HG03460 (cell line): Measurements from ENCODE around the gene ANKIB1.
"Not testable (repeated sequence)": the region's sequence is repeated elsewhere in the genome, so short reads cannot be mapped to it uniquely, and the experiment has no call there.

ENCODE experiments used
- ATAC-seq: cut with Tn5 transposase; IDR thresholded peaks from one replicate; pipeline ENCODE4 v1.9.1; 2021; ENCODE audit not compliant: unreplicated experiment

ANKIB1 gene

DNA sequence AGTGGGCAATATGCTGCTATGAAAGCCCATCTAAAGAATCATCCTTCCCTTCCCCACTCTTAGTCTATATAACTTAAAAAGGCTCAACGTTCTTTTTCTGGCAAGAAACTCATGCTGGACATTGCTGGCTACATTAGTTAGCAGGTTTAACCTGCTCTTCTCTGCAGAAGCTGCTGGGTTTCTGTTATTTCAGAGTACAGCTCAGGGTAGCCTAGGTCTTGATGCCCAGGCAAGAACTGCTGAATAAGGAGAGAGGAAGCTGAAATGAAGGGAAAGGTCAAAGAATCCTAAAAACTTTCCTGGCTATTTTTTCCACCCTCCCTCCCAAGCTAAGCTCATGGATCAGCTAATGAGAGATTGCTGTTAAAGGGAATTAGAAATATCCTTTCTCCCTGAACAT lies 79.4 kb downstream of the ANKIB1 start:
- no peak for ATAC-seq

DNA sequence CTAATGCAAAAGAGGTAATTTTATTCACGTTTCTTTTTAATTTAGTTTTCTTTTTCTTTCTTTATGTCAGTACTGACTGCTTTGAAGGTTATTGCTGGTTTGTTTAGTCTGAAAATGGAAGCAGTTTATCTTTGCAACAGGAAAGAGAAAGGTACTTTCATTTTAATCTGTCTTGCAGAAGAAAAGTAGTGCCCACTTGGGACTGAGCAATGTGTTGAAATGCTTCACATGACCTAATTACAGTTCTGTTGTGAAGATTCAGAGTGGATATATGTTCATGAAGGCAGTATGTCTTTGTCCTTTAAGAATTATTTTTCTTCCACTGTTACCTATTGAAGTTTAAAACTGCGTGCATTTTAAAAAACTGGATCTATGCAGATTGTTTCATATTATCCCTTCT lies 80.1 kb downstream of the ANKIB1 start:
- no peak for ATAC-seq

DNA sequence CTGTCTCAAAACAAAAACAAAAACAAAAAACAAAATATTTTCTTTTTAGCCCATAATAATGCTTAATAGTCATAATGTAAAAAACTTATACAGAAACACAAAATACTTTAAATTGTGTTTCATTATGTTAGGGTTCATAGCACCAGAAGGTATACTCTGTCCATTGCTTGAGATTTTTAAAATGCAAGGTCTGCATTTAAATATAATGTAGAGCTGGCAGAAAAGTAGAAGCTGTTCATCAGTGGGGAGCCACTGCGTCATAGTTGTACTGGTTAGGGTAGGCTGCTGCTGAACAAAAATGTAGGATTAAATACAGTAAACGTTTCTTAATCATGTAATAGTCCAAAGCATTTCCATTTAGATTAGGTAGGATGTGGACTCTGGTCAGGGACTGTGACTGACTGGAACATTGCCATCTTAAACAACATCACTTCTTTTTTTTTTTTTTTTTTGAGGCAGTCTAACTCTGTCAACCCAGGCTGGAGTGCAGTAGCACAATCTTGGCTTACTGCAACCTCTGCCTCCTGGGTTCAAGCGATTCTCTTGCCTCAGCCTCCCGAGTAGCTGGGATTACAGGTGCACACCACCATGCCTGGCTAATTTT lies 85.2 kb downstream of the ANKIB1 start:
- no peak for ATAC-seq

DNA sequence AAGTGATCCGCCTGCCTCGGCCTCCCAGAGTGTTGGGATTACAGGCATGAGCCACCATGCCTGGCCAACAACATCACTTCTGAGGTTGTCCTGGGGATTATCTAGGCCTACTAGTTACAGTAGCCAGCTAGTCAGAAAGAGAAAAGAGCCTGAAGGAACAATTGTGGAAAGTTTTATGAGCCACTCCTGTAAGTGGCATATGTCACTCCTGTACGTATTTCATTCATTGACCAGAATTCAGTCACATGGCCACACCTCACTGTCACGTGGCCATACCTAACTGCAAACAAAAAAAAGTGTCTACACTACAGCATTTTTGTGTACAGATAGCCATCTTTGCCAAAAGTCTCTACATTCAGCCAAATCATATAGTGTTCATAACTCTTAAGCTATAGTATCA lies 85.7 kb downstream of the ANKIB1 start:
- no peak for ATAC-seq

DNA sequence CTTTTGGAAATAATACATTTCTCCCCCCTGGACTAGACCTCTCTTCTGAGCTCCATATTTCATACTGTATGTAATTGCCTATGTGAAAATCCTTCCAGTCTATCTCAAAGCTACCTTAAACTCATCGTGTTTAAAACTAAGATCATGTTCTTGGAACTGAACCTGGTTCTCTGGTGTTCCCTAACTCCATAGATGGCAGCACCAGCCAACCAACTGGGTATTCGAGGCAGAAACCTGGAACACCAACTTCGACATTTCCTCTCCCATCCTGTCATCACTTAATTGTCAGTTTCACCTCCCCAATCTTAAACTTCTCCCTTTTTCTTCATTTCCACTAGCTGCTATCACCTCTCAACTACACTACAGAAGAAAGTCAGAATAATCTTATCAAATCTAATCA lies 87.0 kb downstream of the ANKIB1 start:
- no peak for ATAC-seq

DNA sequence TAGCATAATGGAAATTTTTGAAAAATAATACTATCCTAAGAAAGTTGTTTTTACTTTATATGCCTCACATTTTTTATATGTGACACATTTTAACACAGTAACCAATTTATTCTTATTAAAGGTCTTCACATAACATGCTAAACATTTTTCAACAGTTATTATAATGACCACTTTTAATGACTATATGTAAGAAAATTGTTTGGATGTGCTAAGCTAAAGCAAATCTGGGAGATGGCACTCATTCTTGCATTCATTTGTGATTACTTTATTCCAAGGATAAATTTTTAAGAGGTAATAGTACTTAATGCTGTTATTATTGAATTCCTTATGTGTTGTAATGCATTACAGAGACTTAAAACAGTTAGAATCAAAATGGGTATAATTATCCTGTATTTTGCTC lies 88.1 kb downstream of the ANKIB1 start:
- no peak for ATAC-seq

DNA sequence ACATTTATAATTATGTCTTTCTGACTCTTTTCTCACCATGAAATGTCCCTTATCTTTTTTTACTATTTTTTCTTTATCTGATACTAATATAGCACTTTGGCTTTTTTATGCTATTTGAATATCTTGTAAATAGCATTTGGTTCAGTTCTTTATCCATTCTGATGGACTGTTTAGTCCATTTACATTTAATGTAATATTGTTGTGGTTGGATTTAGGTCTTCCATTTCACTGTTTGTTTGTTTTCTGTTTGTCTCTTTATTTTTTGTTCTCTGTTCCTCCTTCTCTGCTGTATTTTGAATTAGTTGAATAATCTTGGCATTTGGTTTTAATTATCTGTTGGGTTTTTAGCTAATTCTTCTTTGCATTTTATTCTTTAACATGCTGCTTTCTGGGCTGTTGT lies 89.8 kb downstream of the ANKIB1 start:
- no peak for ATAC-seq

DNA sequence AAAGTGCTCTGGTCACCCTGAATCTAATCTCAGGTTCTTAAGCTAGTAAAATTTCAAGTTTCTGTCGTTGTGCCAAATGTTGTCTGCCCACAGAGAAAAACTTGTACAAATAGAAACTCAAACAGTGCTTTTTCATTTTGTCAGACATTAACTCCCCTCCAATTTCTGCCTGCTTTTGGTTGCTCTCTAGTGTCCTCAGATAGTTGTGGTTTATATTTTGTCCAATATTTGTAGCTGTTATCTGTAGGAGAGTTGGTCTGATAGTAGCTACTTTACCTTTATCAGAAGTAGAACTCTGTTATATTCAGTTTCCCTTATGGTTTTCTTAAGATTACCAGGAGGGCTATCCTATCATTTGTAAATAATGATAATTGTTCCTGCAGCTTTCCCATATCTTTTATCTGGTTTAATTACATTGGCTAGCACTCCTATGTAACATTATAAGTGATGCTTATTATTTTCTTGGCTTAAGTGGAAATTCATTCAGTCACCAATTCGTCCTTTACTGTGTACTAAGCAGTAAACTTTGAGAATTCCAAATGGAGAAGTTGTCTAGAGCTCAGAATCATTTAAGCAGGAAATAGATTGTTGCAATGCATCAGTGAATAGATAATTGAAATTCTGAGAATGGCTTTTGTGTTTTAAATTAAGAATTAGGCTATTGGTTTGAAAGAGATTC lies 91.0 kb downstream of the ANKIB1 start:
- ATAC-seq: no peak

DNA sequence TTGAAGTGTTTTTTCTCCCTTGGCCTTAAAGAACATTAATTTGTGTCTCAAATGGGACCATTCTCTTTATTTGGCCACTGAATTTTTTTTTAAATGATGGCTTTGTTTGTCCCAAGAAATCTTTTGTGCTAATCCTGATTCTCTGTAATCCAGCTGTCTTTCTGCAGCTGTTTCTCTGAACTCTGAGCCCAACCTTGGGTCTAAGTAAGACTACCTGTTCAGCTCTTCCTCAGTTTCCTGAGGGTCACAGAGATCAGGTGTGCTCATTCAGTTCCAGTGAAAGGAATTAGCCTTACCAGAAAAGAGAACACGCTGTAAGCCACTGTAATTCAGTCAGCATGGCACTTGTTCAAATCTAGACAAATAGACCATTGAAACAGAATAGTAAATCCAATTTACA lies 94.2 kb downstream of the ANKIB1 start:
- no peak for ATAC-seq

DNA sequence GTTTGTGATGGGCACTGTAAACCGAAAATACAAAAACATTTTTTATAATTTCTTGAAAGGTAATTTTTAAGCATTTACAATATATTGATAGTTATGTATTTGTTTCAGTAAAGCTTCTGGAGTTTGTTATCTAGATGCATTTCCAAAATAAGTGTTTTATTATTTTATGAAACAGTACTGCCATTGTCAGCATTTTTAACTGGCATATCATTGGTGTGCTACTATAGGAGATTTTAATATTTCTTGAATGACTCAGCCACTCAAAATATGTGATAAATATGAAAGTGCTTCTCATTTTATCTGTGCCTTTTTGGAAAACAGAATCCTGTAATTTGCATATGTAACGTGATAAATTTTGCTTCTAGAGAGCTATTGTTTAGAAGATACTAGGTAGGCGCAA lies 97.9 kb downstream of the ANKIB1 start:
- ATAC-seq: no peak

DNA sequence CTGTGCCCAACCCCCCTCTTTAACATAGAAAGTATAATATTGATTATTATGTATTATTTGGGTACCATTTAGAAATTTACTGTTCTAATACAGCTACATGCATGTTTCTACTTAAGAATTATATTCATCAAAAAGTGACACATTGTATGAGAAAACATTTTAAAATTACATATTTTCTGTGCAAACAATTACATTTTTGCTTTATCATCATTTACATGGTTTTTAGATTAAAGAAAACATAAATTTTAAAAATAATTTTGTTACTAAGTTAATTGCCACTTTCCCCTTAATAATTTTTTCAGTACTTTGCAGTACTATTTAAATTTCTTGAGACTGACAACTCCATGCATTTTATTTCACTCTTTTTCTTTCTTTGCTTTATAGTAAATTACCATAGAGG lies 106.2 kb downstream of the ANKIB1 start:
- ATAC-seq: no peak

DNA sequence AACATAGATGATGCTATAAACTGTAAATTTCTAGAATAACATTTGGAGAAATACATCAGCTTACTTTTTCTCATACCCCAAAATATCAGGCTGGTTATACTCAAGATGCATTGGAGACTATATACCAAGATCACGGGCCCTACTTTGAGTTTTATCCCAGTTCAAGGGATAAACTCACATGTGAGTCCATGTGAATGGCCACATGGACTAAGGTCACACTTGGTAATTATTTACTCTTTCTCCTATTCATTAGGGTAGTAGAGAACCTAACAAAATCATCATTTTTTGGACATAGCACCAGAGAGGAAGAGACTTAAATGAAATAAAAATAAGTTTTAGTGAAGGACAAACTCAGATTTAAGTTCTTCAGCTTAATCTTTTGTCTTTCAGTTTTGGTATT lies 108.4 kb downstream of the ANKIB1 start:
- ATAC-seq: no peak

DNA sequence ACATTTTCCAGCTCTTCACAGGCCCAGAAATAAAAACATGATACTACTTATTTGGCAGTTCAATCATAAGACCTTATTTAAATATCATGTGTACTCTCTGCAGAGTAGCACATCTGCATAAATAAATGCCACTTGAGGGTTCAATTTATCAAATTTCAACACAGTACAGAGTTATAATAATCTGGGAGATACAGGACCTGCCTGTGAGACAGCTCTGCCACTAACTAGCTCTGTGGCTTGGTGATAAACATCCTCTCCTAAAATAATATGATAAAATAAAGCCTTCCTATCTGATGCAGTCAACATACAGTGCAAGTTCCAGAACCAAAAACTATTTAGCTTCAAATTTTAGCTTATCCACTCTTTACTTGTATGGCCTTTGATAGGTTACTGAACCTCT lies 110.6 kb downstream of the ANKIB1 start:
- ATAC-seq: no peak

DNA sequence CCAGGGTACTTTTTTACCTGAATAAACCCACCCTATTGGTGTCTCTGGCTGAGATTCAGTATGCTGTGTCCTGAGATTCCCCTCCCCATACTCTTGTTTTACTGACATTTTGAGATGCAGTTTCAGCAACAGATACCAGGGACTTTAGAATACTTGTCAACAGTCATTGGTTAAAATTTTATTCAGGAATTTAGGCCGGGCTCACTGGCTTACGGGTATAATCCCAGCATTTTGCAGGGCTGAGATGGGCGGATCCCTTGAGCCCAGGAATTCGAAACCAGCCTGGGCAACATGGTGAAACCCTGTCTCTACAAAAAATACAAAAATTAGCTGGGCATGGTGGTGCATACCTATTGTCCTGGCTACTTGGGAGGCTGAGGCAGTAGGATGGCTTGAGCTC lies 111.5 kb downstream of the ANKIB1 start:
- ATAC-seq: no peak

DNA sequence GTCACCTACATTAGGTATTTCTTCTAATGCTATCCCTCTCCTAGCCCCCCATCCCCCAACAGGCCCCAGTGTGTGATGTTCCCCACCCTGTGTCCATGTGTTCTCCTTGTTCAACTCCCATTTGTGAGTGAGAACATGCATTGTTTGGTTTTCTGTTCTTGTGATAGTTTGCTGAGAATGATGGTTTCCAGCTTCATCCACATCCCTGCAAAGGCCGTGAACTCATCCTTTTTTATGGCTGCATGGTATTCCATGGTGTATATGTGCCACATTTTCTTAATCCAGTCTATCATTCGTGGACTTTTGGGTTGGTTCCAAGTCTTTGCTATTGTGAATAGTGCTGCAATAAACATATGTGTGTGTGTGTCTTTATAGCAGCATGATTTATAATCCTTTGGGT lies 113.4 kb downstream of the ANKIB1 start:
- ATAC-seq: not testable (repeated sequence)

DNA sequence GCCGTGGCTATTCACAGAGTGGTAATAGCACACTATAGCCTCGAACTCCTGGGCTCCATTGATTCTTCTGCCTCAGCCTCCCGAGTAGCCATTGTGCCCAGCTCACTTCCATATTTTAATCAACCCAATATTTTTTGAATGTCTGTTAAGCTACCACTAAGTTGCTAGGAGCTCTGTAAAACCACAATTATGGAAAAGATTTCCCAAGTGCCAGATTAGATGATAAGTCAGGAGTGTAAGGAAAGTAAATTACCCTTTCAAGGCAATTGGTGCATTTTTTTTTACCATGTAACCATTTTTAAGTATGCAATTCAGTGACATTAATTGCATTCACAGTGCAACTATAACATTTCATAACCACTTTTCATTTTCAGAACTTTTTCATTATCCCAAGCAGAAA lies 114.0 kb downstream of the ANKIB1 start:
- ATAC-seq: no peak

DNA sequence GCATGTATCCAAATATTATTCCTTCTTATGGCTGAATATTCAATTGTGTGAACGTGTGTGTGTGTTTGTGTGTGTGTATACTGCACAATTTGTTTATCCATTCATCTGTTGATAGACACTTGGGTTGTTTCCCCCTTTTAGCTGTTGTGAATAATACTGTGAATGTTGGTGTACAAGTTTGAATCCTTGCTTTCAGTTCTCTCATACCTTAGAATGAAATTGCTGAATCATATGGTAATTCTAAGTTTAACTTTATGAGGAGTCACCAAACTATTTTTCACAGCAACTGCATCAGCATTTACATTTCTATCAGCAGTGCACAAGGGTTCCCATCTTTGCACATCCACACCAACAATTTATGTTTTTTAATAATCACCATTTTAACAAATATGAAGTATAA lies 114.6 kb downstream of the ANKIB1 start:
- ATAC-seq: no peak

DNA sequence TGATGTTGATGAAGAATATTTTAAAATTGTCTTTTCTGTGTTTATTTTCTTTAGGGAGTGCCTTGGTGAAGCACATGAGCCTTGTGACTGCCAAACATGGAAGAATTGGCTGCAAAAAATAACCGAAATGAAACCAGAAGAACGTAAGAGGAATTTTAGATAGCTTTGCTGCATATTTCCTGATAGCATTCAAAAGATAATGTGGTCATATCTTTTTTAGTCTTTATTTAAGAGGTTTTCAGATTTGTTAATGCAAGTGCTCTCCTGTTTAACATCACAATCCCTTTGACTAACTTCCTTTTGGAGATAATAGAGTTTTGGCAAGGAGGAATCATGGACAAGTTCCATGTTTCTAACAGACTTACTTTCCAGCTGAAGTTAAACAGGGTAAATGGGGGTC lies 116.4 kb downstream of the ANKIB1 start:
- ATAC-seq: no peak

DNA sequence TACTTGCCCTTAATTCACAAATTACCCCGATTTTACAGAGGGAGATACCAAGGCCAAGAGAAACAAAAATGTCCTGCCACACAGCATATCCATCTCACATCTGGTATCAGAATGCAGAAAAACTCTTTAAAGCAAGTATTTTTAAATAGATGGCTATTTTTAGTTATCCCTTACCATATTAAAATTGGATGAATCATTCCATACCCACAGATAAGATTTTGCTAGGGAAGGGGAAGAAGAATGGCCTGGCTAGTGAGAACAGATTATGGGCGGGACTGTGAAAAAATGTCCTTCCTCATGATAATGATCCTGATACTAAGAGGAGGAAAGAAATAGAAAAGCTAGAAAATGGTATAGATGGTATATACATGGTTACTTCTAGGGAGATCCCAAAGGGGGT lies 121.0 kb downstream of the ANKIB1 start:
- no peak for ATAC-seq

DNA sequence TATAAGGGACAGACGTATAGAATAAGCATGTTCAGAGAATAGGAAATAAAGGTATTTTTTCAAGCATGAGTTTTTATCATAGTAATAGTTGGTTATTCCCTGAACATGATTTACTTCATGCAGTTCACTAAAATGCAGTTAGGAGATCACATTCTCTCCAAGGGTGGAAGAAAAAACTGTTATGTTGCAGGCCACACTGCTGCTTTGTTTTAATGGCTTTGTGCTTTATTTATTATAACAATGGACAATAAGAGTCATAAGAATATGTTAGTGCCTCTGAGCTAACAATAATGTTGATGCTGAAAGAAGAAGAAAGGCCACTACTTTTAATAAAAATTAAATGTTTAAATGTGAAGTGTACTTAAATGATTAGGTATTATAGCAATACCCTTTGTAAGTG lies 123.0 kb downstream of the ANKIB1 start:
- ATAC-seq: no peak

DNA sequence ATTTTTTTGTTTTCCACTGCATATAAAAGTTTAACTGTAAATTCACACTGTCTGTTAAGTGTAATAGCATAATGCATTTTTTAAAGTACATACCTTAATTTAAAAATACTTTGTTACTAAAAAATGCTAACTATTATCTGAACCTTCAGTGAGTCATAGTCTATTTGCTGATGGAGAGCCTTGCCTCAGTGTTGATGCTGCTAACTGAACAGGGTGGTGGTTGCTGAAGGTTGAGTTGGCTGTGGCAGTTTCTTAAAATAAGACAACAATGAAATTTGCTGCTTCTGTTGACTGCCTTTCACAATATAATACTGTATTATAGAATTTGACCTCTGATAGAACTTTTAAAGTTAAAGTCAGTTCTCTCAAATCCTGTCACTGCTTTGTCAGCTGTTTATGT lies 129.2 kb downstream of the ANKIB1 start:
- ATAC-seq: no peak

DNA sequence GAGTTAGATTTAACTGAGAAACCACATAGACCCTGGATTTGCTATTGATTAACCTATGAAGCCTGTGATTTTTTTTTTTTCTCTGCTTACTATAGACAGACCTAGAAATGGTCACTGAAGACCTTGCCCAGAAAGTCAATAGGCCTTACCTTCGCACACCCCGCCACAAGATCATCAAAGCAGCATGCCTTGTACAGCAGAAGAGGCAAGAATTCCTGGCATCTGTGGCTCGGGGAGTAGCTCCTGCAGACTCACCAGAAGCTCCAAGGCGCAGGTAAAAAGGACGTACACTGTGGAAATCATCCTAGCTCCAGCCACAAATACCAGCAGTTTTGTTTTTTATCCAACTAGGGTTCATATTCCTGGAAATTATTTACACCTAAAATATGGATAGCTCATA lies 145.3 kb downstream of the ANKIB1 start:
- ATAC-seq: no peak

DNA sequence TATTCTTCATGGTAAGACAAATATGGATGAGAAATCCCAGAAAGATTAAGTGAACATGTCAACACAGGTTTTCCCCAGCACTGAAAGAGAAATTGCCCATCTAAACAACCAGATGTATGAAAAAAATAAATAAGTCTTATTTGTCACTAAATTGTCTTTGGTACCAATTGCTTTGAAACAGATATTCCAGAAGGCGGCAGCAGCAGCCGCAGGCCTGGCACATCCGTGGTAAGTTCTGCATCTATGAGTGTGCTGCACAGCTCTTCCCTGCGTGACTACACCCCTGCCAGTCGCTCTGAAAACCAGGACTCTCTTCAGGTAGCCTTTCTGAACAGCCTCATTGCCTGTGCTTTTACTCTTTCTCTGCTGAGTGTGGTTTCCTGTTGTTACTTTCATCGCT lies 151.8 kb downstream of the ANKIB1 start:
- ATAC-seq: no peak
